Gastroesophageal sphincter (tissue), 4 donors: ENCODE data around the gene BICRA. TPM values are rescaled to one million over a fixed set of nuclear protein-coding genes. Genes with fewer than 3 reads are reported as not detected.

Experiments
- ATAC-seq: fragments of 150-250 bp; one replicate; pipeline ENCODE4 v1.9.1; 2016; ENCODE audit warnings: mild to moderate bottlenecking, moderate library complexity
- H3K27ac ChIP-seq, 4 donors: fragments of 200-600 bp; sonication (generic) in 3 of 4; 1 replicate in 3 of 4; 2 replicates in 1 of 4; pipeline ENCODE4 v1.5.1; 2016 to 2019
- H3K27me3 ChIP-seq: fragments of 200-600 bp; sonication (generic); one replicate; pipeline ENCODE4 v1.5.1; 2019
- H3K36me3 ChIP-seq, 2 donors: fragments of 200-600 bp; sonication (generic); one replicate each; pipeline ENCODE4 v1.5.1; 2019; ENCODE audit warnings: control low read depth in 1 of 2
- H3K4me1 ChIP-seq, 3 donors: fragments of 200-600 bp; sonication (generic); 1 replicate in 2 of 3; 2 replicates in 1 of 3; pipeline ENCODE4 v1.5.1; 2016 to 2019; ENCODE audit warnings: control low read depth in 2 of 3
- H3K4me3 ChIP-seq, 2 donors: fragments of 200-600 bp; sonication (generic); one replicate each; pipeline ENCODE4 v1.5.1; 2019; ENCODE audit warnings: mild to moderate bottlenecking in 1 of 2, moderate library complexity in 1 of 2
- H3K9me3 ChIP-seq, 3 donors: fragments of 200-600 bp; sonication (generic); one replicate each; pipeline ENCODE4 v1.5.1; 2017 to 2019; ENCODE audit warnings: control low read depth in 2 of 3
- EP300 ChIP-seq: sonication (generic); formaldehyde crosslinking; IDR thresholded peaks from one replicate; pipeline ENCODE4 v1.6.1; 2017; ENCODE audit warnings: antibody characterized with exemption, mild to moderate bottlenecking
- POLR2A ChIP-seq, 2 donors: fragments of 450-650 bp; IDR thresholded peaks; one replicate each; pipeline ENCODE4 v1.6.1; 2017; ENCODE audit warnings: antibody characterized with exemption in 2 of 2, mild to moderate bottlenecking in 2 of 2, moderate library complexity in 1 of 2
- POLR2AphosphoS5 ChIP-seq: sonication (generic); formaldehyde crosslinking; IDR thresholded peaks from one replicate; pipeline ENCODE4 v1.6.1; 2017; ENCODE audit warnings: antibody characterized with exemption
- WGBS, 2 donors: methylation state at CpG; one replicate each; pipeline ENCODE4 v1.1.5; 2018; ENCODE audit warnings: low coverage in 1 of 2; 5-methylcytosine and 5-hydroxymethylcytosine counted together
- total RNA-seq, 4 donors: library from RNA; depleted of rRNA; stranded (reverse); fragments of >200 nt; gene quantifications; one replicate each; pipeline ENCODE4 v1.1.0, GENCODE V29; 2016
- TF ChIP-seq, protein P1 (sequence below), 4 experiments: fragments of 200-600 bp in 2 of 4; fragments of 450-650 bp in 2 of 4; sonication (generic) in 1 of 4; IDR thresholded peaks; one replicate each; pipeline ENCODE4 v1.5.1; 2017 to 2019; ENCODE audit warnings: antibody characterized with exemption in 4 of 4, mild to moderate bottlenecking in 2 of 4, moderate library complexity in 2 of 4

Gene BICRA
- total RNA-seq, 4 donors from 2014 or later = 6.5 to 29.1 (median 11.5) TPM

DNA sequence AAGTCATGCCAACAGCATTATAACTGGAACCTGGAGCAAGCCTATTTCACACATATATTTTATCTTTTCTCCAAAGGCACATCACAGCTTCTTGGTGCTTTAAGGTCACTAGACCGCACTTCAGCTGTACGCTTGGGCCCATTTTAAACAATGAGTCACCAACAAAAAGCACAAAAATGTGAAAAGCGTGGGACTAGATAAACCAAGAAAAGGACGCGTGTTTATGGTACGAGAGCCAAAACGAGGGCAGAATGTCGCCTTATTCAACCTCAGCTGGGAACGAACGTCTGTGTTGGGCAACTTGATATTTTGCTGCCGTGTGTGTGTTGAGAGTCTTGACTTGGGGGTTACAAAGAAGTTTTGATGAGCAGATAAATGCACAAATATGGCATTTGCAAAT, 95.1 kb downstream of the BICRA start:
- peak; percentile 60 for ATAC-seq
- Histone ChIP-seq H3K9me3 (no peaks in the 10 kb centered on the region), H3K4me3 (no peak overlapping the region), H3K27ac (peak overlapping the region; percentile 31 to 73 (median 54)), H3K4me1 (peaks cover 0 to 27% (median 0%) of the 10 kb centered on the region in 3 donors), H3K36me3 (peaks cover 0 to 40% of the 10 kb centered on the region in 2 donors), H3K27me3 (no peaks in the 10 kb centered on the region)
- WGBS, 2 donors = 59 to 63% methylated on average over 10 to 11 of the region's 11 CpGs
- TF ChIP-seq POLR2A (IDR thresholded peaks at IDR 0.05) = no peak
- TF ChIP-seq POLR2AphosphoS5 = peak; percentile 92

GRCh38 chr19:47704656-47705055, 95.7 kb downstream of the BICRA start:
- Histone ChIP-seq H3K27me3 (no peaks in the 10 kb centered on the region), H3K9me3 (no peaks in the 10 kb centered on the region), H3K27ac (peak overlapping the region; percentile 31 to 73 (median 54)), H3K36me3 (peaks cover 0 to 34% of the 10 kb centered on the region in 2 donors), H3K4me1 (peaks cover 0 to 23% (median 0%) of the 10 kb centered on the region in 3 donors), H3K4me3 (no peak overlapping the region)
- TF ChIP-seq POLR2A (IDR thresholded peaks at IDR 0.05) (no peak), EP300 (no peak), POLR2AphosphoS5 (no peak)
- TF ChIP-seq, protein P1, sequence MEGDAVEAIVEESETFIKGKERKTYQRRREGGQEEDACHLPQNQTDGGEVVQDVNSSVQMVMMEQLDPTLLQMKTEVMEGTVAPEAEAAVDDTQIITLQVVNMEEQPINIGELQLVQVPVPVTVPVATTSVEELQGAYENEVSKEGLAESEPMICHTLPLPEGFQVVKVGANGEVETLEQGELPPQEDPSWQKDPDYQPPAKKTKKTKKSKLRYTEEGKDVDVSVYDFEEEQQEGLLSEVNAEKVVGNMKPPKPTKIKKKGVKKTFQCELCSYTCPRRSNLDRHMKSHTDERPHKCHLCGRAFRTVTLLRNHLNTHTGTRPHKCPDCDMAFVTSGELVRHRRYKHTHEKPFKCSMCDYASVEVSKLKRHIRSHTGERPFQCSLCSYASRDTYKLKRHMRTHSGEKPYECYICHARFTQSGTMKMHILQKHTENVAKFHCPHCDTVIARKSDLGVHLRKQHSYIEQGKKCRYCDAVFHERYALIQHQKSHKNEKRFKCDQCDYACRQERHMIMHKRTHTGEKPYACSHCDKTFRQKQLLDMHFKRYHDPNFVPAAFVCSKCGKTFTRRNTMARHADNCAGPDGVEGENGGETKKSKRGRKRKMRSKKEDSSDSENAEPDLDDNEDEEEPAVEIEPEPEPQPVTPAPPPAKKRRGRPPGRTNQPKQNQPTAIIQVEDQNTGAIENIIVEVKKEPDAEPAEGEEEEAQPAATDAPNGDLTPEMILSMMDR (IDR thresholded peaks at IDR 0.05) = no peak
- ATAC-seq = no peak
- WGBS, 2 donors = 92 to 96% methylated on average over 3 of the region's 3 CpGs

DNA sequence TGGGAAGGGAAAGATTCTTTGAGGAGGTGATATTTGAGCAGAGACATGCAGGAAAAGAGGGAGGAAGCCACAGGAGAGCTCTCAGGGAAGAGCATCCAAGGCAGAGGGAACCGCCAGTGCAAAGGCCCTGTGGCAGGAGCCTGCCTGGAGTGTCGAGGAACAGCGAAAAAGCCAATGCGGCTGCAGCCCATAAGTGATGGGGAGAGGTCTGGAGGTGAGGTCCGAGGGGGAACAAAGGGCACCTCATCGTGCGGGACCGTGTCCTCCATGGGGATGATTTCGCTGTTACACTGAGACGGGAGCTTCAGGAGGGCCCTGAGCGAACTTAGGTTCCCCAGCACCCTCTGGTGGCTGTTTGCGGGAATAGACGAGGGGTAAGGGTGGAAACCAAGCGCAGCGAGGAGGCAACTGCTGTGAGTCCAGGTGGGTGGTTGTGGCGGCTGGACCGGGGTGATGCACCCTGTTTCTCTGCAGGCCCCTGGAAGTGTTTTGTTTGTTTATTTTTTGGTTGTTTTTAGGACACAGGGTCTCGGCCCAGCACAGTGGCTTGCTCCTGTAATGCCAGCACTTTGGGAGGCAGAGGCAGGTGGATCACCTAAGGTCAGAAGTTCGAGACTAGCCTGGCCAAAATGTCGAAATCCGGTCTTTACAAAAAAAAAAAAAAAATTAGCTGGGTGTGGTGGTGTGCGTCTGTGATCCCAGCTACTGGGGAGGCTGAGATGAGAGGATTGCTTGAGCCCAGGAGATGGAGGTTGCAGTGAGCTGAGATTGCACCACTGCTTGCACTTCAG, 98.4 kb downstream of the BICRA start:
- no peak overlapping the region for H3K4me3 ChIP-seq
- peaks cover 0 to 23% (median 0%) of the 10 kb centered on the region in 3 donors for H3K4me1 ChIP-seq
- peaks cover 0 to 9% of the 10 kb centered on the region in 2 donors for H3K36me3 ChIP-seq
- H3K27me3 ChIP-seq = no peaks in the 10 kb centered on the region
- WGBS, 2 donors = 8 to 23% methylated on average over 7 to 17 of the region's 22 CpGs
- no peak for TF ChIP-seq POLR2AphosphoS5
- TF ChIP-seq, protein P1 (IDR thresholded peaks at IDR 0.05) = peak in 3 of 4 experiments; percentile 85 to 92 (median 89)
- no peak for TF ChIP-seq POLR2A (IDR thresholded peaks at IDR 0.05)
- TF ChIP-seq EP300 = no peak
- no peaks in the 10 kb centered on the region for H3K9me3 ChIP-seq
- H3K27ac ChIP-seq = no peak overlapping the region
- ATAC-seq = peak; percentile 80

DNA sequence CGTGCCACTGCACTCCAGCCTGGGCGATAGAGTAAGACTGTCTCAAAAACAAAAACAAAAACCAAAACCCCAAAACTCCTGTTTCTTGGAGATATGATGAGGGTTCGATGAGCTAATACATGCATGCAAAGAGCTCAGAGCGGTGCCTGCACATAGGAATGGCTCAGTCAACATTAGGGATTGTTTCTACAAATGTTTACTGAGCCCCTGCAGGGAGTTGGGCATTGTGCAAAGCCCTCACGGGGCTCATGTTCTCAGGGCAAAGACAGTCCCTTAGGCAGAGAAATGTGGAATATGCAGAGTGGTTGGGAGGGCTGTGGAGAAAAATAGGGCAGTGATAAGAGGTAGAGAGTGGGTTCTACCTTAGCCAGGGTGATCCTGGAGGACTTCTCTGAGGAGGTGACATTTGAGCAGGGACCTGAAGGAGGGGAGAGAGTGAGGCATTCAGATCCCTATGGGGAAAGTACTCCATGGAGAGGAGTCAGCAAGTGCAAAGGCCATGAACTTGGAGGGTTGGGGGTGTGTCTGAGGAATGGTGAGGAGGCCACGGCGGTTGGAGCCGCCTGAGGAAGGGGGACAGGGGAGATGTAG, 102.8 kb downstream of the BICRA start:
- Histone ChIP-seq H3K27me3 (no peaks in the 10 kb centered on the region), H3K9me3 (peaks cover 0 to 3% (median 0%) of the 10 kb centered on the region in 3 donors), H3K36me3 (peaks cover 0 to 14% of the 10 kb centered on the region in 2 donors), H3K4me3 (no peak overlapping the region), H3K4me1 (peaks cover 0 to 42% (median 16%) of the 10 kb centered on the region in 3 donors), H3K27ac (no peak overlapping the region)
- WGBS, 2 donors = 70 to 74% methylated on average over 6 to 8 of the region's 8 CpGs
- ATAC-seq = no peak
- no peak for TF ChIP-seq POLR2A (IDR thresholded peaks at IDR 0.05)
- TF ChIP-seq, protein P1 (IDR thresholded peaks at IDR 0.05) = no peak
- no peak for TF ChIP-seq EP300
- no peak for TF ChIP-seq POLR2AphosphoS5

DNA sequence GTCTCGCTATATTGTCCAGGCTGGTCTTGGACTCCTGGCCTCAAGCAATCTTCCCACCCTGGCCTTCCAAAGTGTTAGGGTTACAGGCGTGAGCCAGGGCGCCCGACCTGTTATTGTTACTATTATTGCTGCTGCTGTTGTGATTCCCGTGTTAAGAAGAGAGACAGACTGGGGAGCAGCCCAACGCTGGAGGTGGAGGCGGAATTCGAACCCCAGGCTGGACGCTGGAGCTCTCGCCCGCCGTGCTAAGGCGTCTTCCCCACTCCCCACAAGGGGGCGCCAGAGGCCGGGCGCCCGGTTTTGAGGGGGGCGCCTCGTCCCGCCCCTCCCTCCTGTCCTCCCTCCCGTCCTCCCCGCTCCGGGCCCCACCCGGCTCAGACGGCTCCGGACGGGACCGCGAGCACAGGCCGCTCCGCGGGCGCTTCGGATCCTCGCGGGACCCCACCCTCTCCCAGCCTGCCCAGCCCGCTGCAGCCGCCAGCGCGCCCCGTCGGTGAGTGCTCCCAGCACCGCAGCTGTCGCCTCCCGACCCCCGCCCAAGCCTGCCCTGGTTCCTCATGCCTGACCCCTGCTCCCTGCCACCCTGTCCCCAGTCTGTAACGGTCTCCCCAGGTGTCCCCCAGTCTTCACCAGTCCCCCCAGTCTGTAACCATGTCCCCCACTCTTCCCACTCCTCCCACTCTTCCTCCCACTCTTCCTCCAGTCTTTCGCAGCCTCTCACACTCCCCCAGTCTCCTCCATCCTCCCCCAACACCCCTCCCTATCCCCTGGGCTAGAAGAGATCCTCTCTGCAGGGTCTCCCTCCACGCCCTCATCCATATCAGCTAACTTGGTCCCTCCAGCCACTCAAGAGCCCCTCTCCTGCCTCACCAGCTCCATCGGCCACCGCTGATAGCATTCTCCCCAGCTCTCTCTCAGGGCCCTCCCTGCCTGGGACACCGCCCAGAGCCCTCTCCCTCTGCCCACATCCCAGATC, 104.4 kb downstream of the BICRA start, which contains the start of gene EHD2:
EHD2 (plus strand) TSS at position 377 of the 976 bp plus-strand sequence. CDS start 3,191 bp downstream, outside the sequence.
- TF ChIP-seq POLR2AphosphoS5 = peak; percentile 96
- TF ChIP-seq EP300 = no peak
- TF ChIP-seq, protein P1 (IDR thresholded peaks at IDR 0.05) = peak in 3 of 4 experiments; percentile 98 to 99 (median 99)
- peak; percentile 90 to 91 for TF ChIP-seq POLR2A (IDR thresholded peaks at IDR 0.05)

More for the DNA sequence above, 104.4 kb downstream of the BICRA start, which contains the start of gene EHD2:
- H3K4me3 ChIP-seq = peak within 1 kb of the TSS; percentile 67 to 75
- H3K27me3 ChIP-seq = no peaks in the 10 kb centered on the region
- peak; percentile 95 for ATAC-seq
- H3K27ac ChIP-seq = peak within 1 kb of the TSS; percentile 71 to 97 (median 96)
- peaks cover 0 to 25% of the 10 kb centered on the region in 2 donors for H3K36me3 ChIP-seq
- WGBS, 2 donors = 5 to 12% methylated on average over 10 to 15 of the region's 52 CpGs
- peaks cover 0 to 3% (median 0%) of the 10 kb centered on the region in 3 donors for H3K9me3 ChIP-seq
- H3K4me1 ChIP-seq = peaks cover 5 to 50% (median 32%) of the 10 kb centered on the region in 3 donors
